Adrenal gland (tissue), 5 donors: Measurements from ENCODE around the gene PCDHB3.

Source experiments
- CTCF ChIP-seq, 6 experiments: fragments of 450-650 bp in 4 of 6; fragments of 200-600 bp in 2 of 6; sonication (generic) in 1 of 6; IDR thresholded peaks; 1 replicate in 5 of 6; 2 replicates in 1 of 6; pipeline versions ENCODE4 v1.5.1 to v1.8.0; 2016 to 2021; ENCODE audit warnings: antibody characterized with exemption in 6 of 6, mild to moderate bottlenecking in 2 of 6, moderate library complexity in 1 of 6
- POLR2A ChIP-seq, 2 donors: fragments of 450-650 bp; IDR thresholded peaks; one replicate each; pipeline ENCODE4 v1.6.1; 2017; ENCODE audit warnings: antibody characterized with exemption in 2 of 2, mild to moderate bottlenecking in 2 of 2, moderate library complexity in 1 of 2
- donor health status: DM: no; HTN: no; CAD: no.

GRCh38 chr5:141094481-141095262, 5.6 kb upstream of the PCDHB3 start, which contains the start of gene PCDHB2:
- TF ChIP-seq CTCF (IDR thresholded peaks at IDR 0.05) (peak in 2 of 6 experiments; percentile 21 to 26), POLR2A (IDR thresholded peaks at IDR 0.05) (no peak)
